ENCODE results near the gene ABCB4.

Gene ABCB4

DNA sequence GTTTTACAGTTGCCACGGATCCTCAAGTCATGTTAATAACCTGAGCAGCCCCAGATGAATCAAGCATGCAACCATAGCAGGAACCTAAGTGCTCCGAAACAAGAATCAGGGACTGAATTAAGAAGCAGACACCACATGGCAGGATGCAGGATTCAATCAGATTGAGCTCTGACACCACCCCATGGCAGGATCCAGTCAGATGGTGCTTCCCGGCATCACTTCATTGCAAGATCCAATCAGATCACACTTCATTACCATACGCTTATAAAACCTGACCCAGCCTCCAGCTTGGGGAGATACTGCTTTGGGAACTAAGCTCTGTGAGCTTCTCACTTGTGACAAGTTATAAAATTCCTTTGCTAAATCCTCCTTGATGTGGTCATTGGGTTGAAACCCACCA lies 55.3 kb downstream of the ABCB4 start:
- no peaks in the 10 kb centered on the region for H3K79me2 ChIP-seq (ENCODE audit: insufficient read depth, low read length)
- H3F3A ChIP-seq (ENCODE audit: low read depth) = no peaks in the 10 kb centered on the region
- no peak overlapping the region for H3K4me3 ChIP-seq (ENCODE audit: low read length, poor library complexity, severe bottlenecking)
- H4K20me1 ChIP-seq (ENCODE audit: insufficient read depth, low read length, poor library complexity, severe bottlenecking) = no peaks in the 10 kb centered on the region
- no peak overlapping the region for H2AFZ ChIP-seq (ENCODE audit: low read length)
- H3K4me1 ChIP-seq (ENCODE audit: insufficient read depth, low read length, poor library complexity, severe bottlenecking) = no peaks in the 10 kb centered on the region
- H3K9me2 ChIP-seq (replicated peaks; ENCODE audit: low read depth, low read length) = no peaks in the 10 kb centered on the region
- H3K4me2 ChIP-seq (ENCODE audit: low read depth, low read length, poor library complexity, severe bottlenecking) = no peak overlapping the region
- no peaks in the 10 kb centered on the region for H3K36me3 ChIP-seq (ENCODE audit: insufficient read depth, low read length)
- TF ChIP-seq CTCF (conservative IDR thresholded peaks at IDR 0.05; ENCODE audit: low read length) (no peak), EZH2phosphoT487 (IDR thresholded peaks at IDR 0.05; ENCODE audit: borderline replicate concordance) (no peak)
- H3K9me3 ChIP-seq (ENCODE audit: insufficient read depth, low read depth, low read length) = no peaks in the 10 kb centered on the region
- H3K9ac ChIP-seq (ENCODE audit: low read depth, low read length, poor library complexity, severe bottlenecking) = no peak overlapping the region
- no peaks in the 10 kb centered on the region for H3K27me3 ChIP-seq (ENCODE audit: insufficient read depth, low read length, poor library complexity, severe bottlenecking)

- TF ChIP-seq CTCF (conservative IDR thresholded peaks at IDR 0.05; ENCODE audit: low read length) (peak; percentile 85), EZH2phosphoT487 (IDR thresholded peaks at IDR 0.05; ENCODE audit: borderline replicate concordance) (no peak)
- H3K79me2 ChIP-seq (ENCODE audit: insufficient read depth, low read length) = no peaks in the 10 kb centered on the region
- no peaks in the 10 kb centered on the region for H3K36me3 ChIP-seq (ENCODE audit: insufficient read depth, low read length)
- H3K4me1 ChIP-seq (ENCODE audit: insufficient read depth, low read length, poor library complexity, severe bottlenecking) = no peaks in the 10 kb centered on the region
- no peaks in the 10 kb centered on the region for H3K9me3 ChIP-seq (ENCODE audit: insufficient read depth, low read depth, low read length)
- H2AFZ ChIP-seq (ENCODE audit: low read length) = no peak overlapping the region
- H3K4me3 ChIP-seq (ENCODE audit: low read length, poor library complexity, severe bottlenecking) = no peak overlapping the region
- no peak overlapping the region for H3K4me2 ChIP-seq (ENCODE audit: low read depth, low read length, poor library complexity, severe bottlenecking)
- no peak overlapping the region for H3K9ac ChIP-seq (ENCODE audit: low read depth, low read length, poor library complexity, severe bottlenecking)
- H3F3A ChIP-seq (ENCODE audit: low read depth) = no peaks in the 10 kb centered on the region
- no peaks in the 10 kb centered on the region for H3K9me2 ChIP-seq (replicated peaks; ENCODE audit: low read depth, low read length)
- H4K20me1 ChIP-seq (ENCODE audit: insufficient read depth, low read length, poor library complexity, severe bottlenecking) = no peaks in the 10 kb centered on the region
- no peaks in the 10 kb centered on the region for H3K27me3 ChIP-seq (ENCODE audit: insufficient read depth, low read length, poor library complexity, severe bottlenecking)
These were observed 58.5 kb downstream of the ABCB4 start for GRCh38 chr7:87416682-87417587.

GRCh38 chr7:87414794-87415188 lies 60.7 kb downstream of the ABCB4 start:
- Histone ChIP-seq H3F3A (ENCODE audit: low read depth) (no peaks in the 10 kb centered on the region), H2AFZ (ENCODE audit: low read length) (no peak overlapping the region), H3K36me3 (ENCODE audit: insufficient read depth, low read length) (no peaks in the 10 kb centered on the region), H3K9me3 (ENCODE audit: insufficient read depth, low read depth, low read length) (no peaks in the 10 kb centered on the region), H3K79me2 (ENCODE audit: insufficient read depth, low read length) (no peaks in the 10 kb centered on the region), H3K9ac (ENCODE audit: low read depth, low read length, poor library complexity, severe bottlenecking) (no peak overlapping the region), H3K27me3 (ENCODE audit: insufficient read depth, low read length, poor library complexity, severe bottlenecking) (no peaks in the 10 kb centered on the region), H3K4me1 (ENCODE audit: insufficient read depth, low read length, poor library complexity, severe bottlenecking) (no peaks in the 10 kb centered on the region), H3K9me2 (replicated peaks; ENCODE audit: low read depth, low read length) (no peaks in the 10 kb centered on the region), H3K4me3 (ENCODE audit: low read length, poor library complexity, severe bottlenecking) (no peak overlapping the region), H4K20me1 (ENCODE audit: insufficient read depth, low read length, poor library complexity, severe bottlenecking) (no peaks in the 10 kb centered on the region), H3K4me2 (ENCODE audit: low read depth, low read length, poor library complexity, severe bottlenecking) (no peak overlapping the region)
- no peak for TF ChIP-seq EZH2phosphoT487 (IDR thresholded peaks at IDR 0.05; ENCODE audit: borderline replicate concordance)
- no peak for TF ChIP-seq CTCF (conservative IDR thresholded peaks at IDR 0.05; ENCODE audit: low read length)
